Heart left ventricle (tissue), 16 donors: ENCODE measurements around the gene TBC1D4. TPM values are rescaled to one million over a fixed set of nuclear protein-coding genes. Genes with fewer than 3 reads are reported as not detected.

Source experiments
- ATAC-seq, 4 donors: fragments of 200-7000 bp; cut with Tn5 transposase; one replicate each; pipeline ENCODE4 v1.9.1; 2020 to 2022; ENCODE audit warnings: moderate library complexity in 4 of 4, mild to moderate bottlenecking in 3 of 4, moderate number of reproducible peaks in 1 of 4
- DNase-seq, 5 donors: peaks; one replicate each; pipeline ENCODE4 v3.0.0-alpha.2; 2020
- H3K27ac ChIP-seq, 12 donors: fragments of 200-600 bp; sonication (generic) in 4 of 12; one replicate each; pipeline versions ENCODE4 v1.5.0 to v1.8.0; 2016 to 2022; ENCODE audit warnings: mild to moderate bottlenecking in 2 of 12
- H3K27me3 ChIP-seq, 9 donors: fragments of 200-600 bp; sonication (generic) in 2 of 9; one replicate each; pipeline versions ENCODE4 v1.5.1 to v1.8.0; 2016 to 2022; ENCODE audit warnings: mild to moderate bottlenecking in 3 of 9
- H3K36me3 ChIP-seq, 9 donors: fragments of 200-600 bp; sonication (generic) in 2 of 9; one replicate each; pipeline versions ENCODE4 v1.5.0 to v1.8.0; 2018 to 2022; ENCODE audit warnings: mild to moderate bottlenecking in 2 of 9
- H3K4me1 ChIP-seq, 12 donors: fragments of 200-600 bp; sonication (generic) in 4 of 12; one replicate each; pipeline versions ENCODE4 v1.5.0 to v1.8.0; 2016 to 2022; ENCODE audit warnings: mild to moderate bottlenecking in 3 of 12
- H3K4me3 ChIP-seq, 12 donors: fragments of 200-600 bp; sonication (generic) in 4 of 12; one replicate each; pipeline versions ENCODE4 v1.5.0 to v1.8.0; 2017 to 2022; ENCODE audit warnings: mild to moderate bottlenecking in 9 of 12, moderate library complexity in 4 of 12
- H3K9me3 ChIP-seq, 12 donors: fragments of 200-600 bp; sonication (generic) in 4 of 12; one replicate each; pipeline versions ENCODE4 v1.5.0 to v1.8.0; 2016 to 2022; ENCODE audit warnings: mild to moderate bottlenecking in 1 of 12
- POLR2A ChIP-seq, 2 donors: fragments of 450-650 bp; IDR thresholded peaks; one replicate each; pipeline ENCODE4 v1.6.1; 2017; ENCODE audit warnings: antibody characterized with exemption in 2 of 2, mild to moderate bottlenecking in 2 of 2, moderate library complexity in 2 of 2
- WGBS, 4 donors: extraction: QIAGEN DNeasy Blood & Tissue Kit in 2 of 4; methylation state at CpG; one replicate each; pipeline versions ENCODE4 v1.1.5 to v1.1.7; 2013 to 2018; 5-methylcytosine and 5-hydroxymethylcytosine counted together
- intact Hi-C, 10 donors: fragments of 100-400 bp; cut with DNase I; formaldehyde crosslinking; loops; one replicate each; pipeline versions ENCODE4 v1.11.1 to v1.14.2; 2022
- polyA plus RNA-seq, 2 donors: library from polyadenylated mRNA; stranded (reverse); fragments of 200-250 nt; gene quantifications; one replicate each; pipeline ENCODE4 v1.2.3, GENCODE V29; 2013
- total RNA-seq, 9 donors: library from RNA; depleted of rRNA in 2 of 9; stranded (reverse); fragments of >200 nt in 2 of 9; fragmentation: NEBNext Ultra II Directional in 3 of 9; extraction: Animal tissue kit (Norgen Biotek cat#: 25700) in 3 of 9; gene quantifications; one replicate each; pipeline versions ENCODE4 v1.1.0 to v1.2.4, GENCODE V29; 2016 to 2023
- TF ChIP-seq, protein P1 (sequence below), 12 donors: fragments of 200-600 bp; sonication (generic) in 4 of 12; IDR thresholded peaks; one replicate each; pipeline versions ENCODE4 v1.5.0 to v1.8.0; 2018 to 2022; ENCODE audit warnings: antibody characterized with exemption in 12 of 12, mild to moderate bottlenecking in 5 of 12
- donor health status: ischemic (EF 13 %, LVEDD 7.1; RV severe dilation, severe dysfunction).
- donor health status: healthy with polysubstance abuse.
- donor health status: DM: no; HTN: yes; CAD: no.
- donor health status: DM: no; HTN: no; CAD: no.
- donor health status: ischemic (EF 25% LVEDD 6.9; RV normal size, moderate dysfunction).
- donor health status: ischemic (EF 25% LVEDD 5.7; RV mildly dilated, moderate dysfunction).
- donor health status: healthy.
- donor health status: DM: yes; HTN: yes; CAD: no.
- donor health status: ischemic (EF 35%, LVEDD 5.7; RV mildly dilated, moderate dysfunction).
- donor health status: nonischemic (EF 11% LVEDD 7.7; RV severe dilation, severe dysfunction).
- donor health status: DM: yes; HTN: yes; CAD: no.
- donor health status: PGD.
- donor health status: ischemic (EF 29% LVEDD 5.4; RV normal size, mild dysfunction).
- donor health status: nonischemic (EF 23%, LVEDD 6.1; RV moderate dilation, normal function).

Gene TBC1D4
- total and polyA plus RNA-seq, 11 donors = 26.8 to 158 (median 81.6) TPM

DNA sequence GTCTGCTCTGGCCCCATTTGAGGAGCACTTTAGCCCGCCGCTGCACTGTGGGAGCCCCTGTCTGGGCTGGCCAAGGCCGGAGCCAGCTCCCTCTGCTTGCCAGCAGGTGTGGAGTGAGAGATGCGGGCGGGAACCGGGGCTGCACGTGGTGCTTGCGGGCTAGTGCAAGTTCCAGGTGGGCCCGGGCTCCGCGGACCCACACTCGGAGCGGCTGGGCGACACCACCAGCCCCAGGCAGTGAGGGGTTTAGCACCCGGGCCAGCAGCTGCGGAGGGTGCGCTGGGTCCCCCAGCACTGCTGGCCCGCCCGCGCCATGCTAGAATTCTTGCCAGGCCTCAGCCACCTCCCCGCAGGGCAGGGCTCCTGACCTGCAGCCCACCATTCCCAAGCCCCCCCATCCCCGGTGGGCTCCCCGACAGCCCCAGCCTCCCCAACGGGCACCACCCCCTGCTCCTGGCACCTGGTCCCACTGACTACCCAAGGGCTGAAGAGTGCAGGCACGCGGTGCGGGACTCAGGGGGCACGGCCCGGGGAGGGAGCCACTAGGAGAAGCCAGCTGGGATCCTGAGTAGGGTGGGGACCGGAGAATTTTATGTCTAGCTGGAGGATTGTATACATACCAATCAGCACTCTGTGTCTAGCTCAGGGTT lies 36.6 kb upstream of the TBC1D4 start:
- Histone ChIP-seq H3K27ac (no peak overlapping the region), H3K4me3 (no peak overlapping the region), H3K27me3 (no peaks in the 10 kb centered on the region), H3K36me3 (no peaks in the 10 kb centered on the region), H3K9me3 (peaks cover 0 to 4% (median 0%) of the 10 kb centered on the region in 12 donors), H3K4me1 (no peaks in the 10 kb centered on the region)
- intact Hi-C loops = no loop called here
- TF ChIP-seq, protein P1, sequence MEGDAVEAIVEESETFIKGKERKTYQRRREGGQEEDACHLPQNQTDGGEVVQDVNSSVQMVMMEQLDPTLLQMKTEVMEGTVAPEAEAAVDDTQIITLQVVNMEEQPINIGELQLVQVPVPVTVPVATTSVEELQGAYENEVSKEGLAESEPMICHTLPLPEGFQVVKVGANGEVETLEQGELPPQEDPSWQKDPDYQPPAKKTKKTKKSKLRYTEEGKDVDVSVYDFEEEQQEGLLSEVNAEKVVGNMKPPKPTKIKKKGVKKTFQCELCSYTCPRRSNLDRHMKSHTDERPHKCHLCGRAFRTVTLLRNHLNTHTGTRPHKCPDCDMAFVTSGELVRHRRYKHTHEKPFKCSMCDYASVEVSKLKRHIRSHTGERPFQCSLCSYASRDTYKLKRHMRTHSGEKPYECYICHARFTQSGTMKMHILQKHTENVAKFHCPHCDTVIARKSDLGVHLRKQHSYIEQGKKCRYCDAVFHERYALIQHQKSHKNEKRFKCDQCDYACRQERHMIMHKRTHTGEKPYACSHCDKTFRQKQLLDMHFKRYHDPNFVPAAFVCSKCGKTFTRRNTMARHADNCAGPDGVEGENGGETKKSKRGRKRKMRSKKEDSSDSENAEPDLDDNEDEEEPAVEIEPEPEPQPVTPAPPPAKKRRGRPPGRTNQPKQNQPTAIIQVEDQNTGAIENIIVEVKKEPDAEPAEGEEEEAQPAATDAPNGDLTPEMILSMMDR (IDR thresholded peaks at IDR 0.05) = no peak
- no peak for TF ChIP-seq POLR2A (IDR thresholded peaks at IDR 0.05)
- ATAC-seq (peak in 1 of 4 donors; percentile 22), DNase-seq (no peak)
- WGBS, 4 donors = 96 to 99% (median 96%) methylated on average over 9 to 30 of the region's 30 CpGs

DNA sequence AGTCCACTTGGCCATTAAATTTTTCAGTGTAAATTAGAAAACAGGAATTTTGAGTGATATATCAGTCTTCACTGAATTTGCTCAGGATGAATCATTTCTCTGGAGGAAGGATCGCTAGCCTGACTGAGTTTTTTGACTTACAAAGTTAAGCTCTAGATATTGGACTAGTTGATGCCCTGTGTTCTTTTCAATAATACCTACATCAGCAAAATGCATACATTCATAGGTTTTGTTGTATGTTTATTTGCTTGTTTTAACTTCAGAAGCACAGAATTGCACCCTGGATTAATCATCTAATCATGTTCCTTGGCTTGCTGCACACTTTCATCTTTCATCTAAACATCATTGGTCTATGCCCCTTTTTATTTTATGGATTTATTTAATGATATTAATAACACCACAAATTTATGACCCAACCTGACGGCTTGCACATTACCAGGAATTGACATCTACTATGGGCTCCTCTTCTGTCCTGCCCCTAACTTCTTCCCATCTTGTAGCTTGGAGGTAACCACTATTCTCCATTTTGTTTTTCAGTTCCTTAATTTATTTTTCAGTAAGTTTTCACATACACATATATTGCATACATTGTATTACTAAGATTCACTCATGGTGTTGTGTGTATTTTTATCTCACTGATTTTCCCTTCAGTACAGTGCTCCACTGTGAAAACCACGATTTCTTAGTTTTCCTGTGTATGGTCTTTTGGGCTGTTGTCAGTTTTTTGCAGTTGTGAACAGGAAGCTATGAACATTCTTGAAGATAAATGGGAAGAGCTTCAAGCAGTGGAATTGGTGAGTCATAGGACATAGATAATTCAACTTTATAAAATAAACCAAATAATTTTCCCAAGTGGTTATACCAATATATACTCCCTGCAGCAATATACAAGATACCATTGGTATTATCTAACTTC lies 32.4 kb upstream of the TBC1D4 start:
- H3K27me3 ChIP-seq = no peaks in the 10 kb centered on the region
- no peak for DNase-seq
- no peak overlapping the region for H3K4me3 ChIP-seq
- H3K27ac ChIP-seq = no peak overlapping the region
- intact Hi-C loops = no loop called here
- TF ChIP-seq POLR2A (IDR thresholded peaks at IDR 0.05) = no peak
- TF ChIP-seq, protein P1 (IDR thresholded peaks at IDR 0.05) = no peak
- no peak for ATAC-seq
- peaks cover 0 to 12% (median 0%) of the 10 kb centered on the region in 12 donors for H3K4me1 ChIP-seq
- WGBS, 4 donors = 71 to 82% (median 76%) methylated on average over 3 of the region's 3 CpGs
- no peaks in the 10 kb centered on the region for H3K9me3 ChIP-seq
- H3K36me3 ChIP-seq = no peaks in the 10 kb centered on the region

DNA sequence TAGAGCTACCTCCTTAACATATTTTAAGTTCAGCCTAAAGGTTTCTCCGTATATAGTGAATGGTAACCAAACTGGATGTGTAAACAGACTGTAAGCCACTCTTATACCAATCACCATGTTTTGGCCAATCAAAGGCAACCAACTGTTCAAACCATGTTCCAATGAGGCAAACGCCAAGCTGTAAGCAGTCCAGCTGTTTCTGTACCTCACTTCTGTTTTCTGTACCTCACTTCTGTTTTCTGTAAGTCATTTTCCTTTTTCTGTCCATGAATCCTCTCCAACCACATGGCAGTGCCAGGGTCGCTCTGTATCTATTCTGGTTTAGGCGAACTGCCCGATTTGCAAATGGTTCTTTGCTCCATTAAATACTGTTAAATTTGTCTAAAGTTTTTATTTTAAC lies 31.3 kb upstream of the TBC1D4 start:
- 86 to 92% (median 90%) methylated on average over 5 of the region's 5 CpGs for WGBS, 4 donors
- Histone ChIP-seq H3K9me3 (no peaks in the 10 kb centered on the region), H3K4me1 (peaks cover 0 to 12% (median 0%) of the 10 kb centered on the region in 12 donors), H3K36me3 (no peaks in the 10 kb centered on the region), H3K27me3 (no peaks in the 10 kb centered on the region), H3K27ac (no peak overlapping the region), H3K4me3 (no peak overlapping the region)
- TF ChIP-seq, protein P1 (IDR thresholded peaks at IDR 0.05) = no peak
- intact Hi-C loops = no loop called here
- DNase-seq (no peak), ATAC-seq (no peak)

DNA sequence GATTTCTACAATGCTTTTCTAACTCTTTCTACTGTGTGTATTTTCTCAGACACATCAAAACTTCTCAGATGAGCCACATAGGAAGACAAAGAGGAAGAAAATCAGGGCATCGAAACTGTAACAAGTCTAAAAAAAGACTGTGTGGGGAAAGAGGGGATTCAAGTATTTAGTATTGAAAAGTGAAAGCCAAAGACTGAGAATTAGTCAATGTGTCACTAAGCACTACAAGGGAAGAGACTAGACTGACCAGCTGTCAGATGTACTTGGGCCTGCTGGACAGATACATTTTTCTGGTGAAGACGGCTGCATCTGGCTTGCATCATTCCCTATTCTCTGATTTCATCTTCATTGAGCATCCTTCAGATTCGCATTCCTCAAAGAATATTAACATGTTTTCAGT lies 30.3 kb upstream of the TBC1D4 start:
- Histone ChIP-seq H3K27me3 (no peaks in the 10 kb centered on the region), H3K27ac (no peak overlapping the region), H3K4me1 (peaks cover 0 to 12% (median 0%) of the 10 kb centered on the region in 12 donors), H3K4me3 (no peak overlapping the region), H3K36me3 (no peaks in the 10 kb centered on the region), H3K9me3 (no peaks in the 10 kb centered on the region)
- no peak for TF ChIP-seq POLR2A (IDR thresholded peaks at IDR 0.05)
- TF ChIP-seq, protein P1 (IDR thresholded peaks at IDR 0.05) = no peak
- peak in 1 of 4 donors; percentile 36 for ATAC-seq
- intact Hi-C loops = no loop called here
- DNase-seq = no peak
- 76 to 82% (median 80%) methylated on average over 3 of the region's 3 CpGs for WGBS, 4 donors
